Transverse colon (tissue), 4 donors: ENCODE data around the gene NBAS. TPM values are rescaled to one million over a fixed set of nuclear protein-coding genes. Genes with fewer than 3 reads are reported as not detected.

ENCODE experiments used
- DNase-seq: peaks from one replicate; pipeline ENCODE4 v3.0.0-alpha.2; 2019
- H3K27ac ChIP-seq, 4 donors: fragments of 200-600 bp; sonication (generic); 2 replicates each; pipeline ENCODE4 v1.5.1; 2016 to 2018; ENCODE audit warnings: inconsistent platforms in 4 of 4
- H3K27me3 ChIP-seq: fragments of 200-600 bp; sonication (generic); 2 replicates; pipeline ENCODE4 v1.5.1; 2017; ENCODE audit warnings: inconsistent platforms
- H3K36me3 ChIP-seq, 4 donors: fragments of 200-600 bp; sonication (generic); 2 replicates each; pipeline ENCODE4 v1.5.1; 2017 to 2019; ENCODE audit warnings: inconsistent platforms in 4 of 4
- H3K4me1 ChIP-seq, 4 donors: fragments of 200-600 bp; sonication (generic); 2 replicates each; pipeline ENCODE4 v1.5.1; 2017 to 2020; ENCODE audit warnings: inconsistent platforms in 4 of 4
- H3K4me3 ChIP-seq, 4 donors: fragments of 200-600 bp; sonication (generic); 1 replicate in 1 of 4; 2 replicates in 3 of 4; pipeline versions ENCODE4 v1.5.1 to v1.6.1; 2017 to 2019; ENCODE audit warnings: inconsistent platforms in 4 of 4
- H3K9me3 ChIP-seq, 2 donors: fragments of 200-600 bp; sonication (generic); 2 replicates each; pipeline ENCODE4 v1.5.1; 2017 to 2019; ENCODE audit warnings: inconsistent platforms in 2 of 2
- EP300 ChIP-seq: sonication (generic); formaldehyde crosslinking; IDR thresholded peaks from one replicate; pipeline ENCODE4 v1.6.1; 2017; ENCODE audit warnings: antibody characterized with exemption, low read depth
- POLR2A ChIP-seq: fragments of 450-650 bp; IDR thresholded peaks from one replicate; pipeline ENCODE4 v1.6.1; 2016; ENCODE audit warnings: antibody characterized with exemption, mild to moderate bottlenecking, moderate library complexity
- POLR2AphosphoS5 ChIP-seq, 3 donors: sonication (generic); formaldehyde crosslinking; IDR thresholded peaks; one replicate each; pipeline ENCODE4 v1.6.1; 2016; ENCODE audit warnings: antibody characterized with exemption in 3 of 3
- WGBS, 2 donors: methylation state at CpG; one replicate each; pipeline ENCODE4 v1.1.5; 2018; ENCODE audit warnings: low coverage in 1 of 2; 5-methylcytosine and 5-hydroxymethylcytosine counted together
- in situ Hi-C, 4 donors: fragments of 200-750 bp; cut with MboI; loops; one replicate each; pipeline versions ENCODE4 v1.15.0 to v1.15.1; 2017; ENCODE audit warnings: low sequenced_read_pairs in 3 of 4, low pct_ligation_motif_present in 1 of 4, low pct_unique_long_range_greater_than_20kb in 1 of 4
- intact Hi-C: fragments of 100-400 bp; cut with DNase I; formaldehyde crosslinking; loops from one replicate; pipeline ENCODE4 v1.15.1; 2023; ENCODE audit warnings: low total_unique reads
- total RNA-seq, 4 donors: library from RNA; depleted of rRNA; stranded (reverse); fragments of >200 nt; gene quantifications; one replicate each; pipeline ENCODE4 v1.1.0, GENCODE V29; 2016
- TF ChIP-seq, protein P1 (sequence below), 5 experiments: fragments of 200-600 bp in 3 of 5; fragments of 450-650 bp in 2 of 5; sonication (generic) in 3 of 5; IDR thresholded peaks; 1 replicate in 2 of 5; 2 replicates in 3 of 5; pipeline ENCODE4 v1.5.1; 2016 to 2017; ENCODE audit warnings: antibody characterized with exemption in 5 of 5, inconsistent platforms in 3 of 5, mild to moderate bottlenecking in 2 of 5, moderate library complexity in 1 of 5

NBAS gene
- total RNA-seq, 4 donors from 2014 or later: 30.6 to 43.2 (median 34.5) TPM

DNA sequence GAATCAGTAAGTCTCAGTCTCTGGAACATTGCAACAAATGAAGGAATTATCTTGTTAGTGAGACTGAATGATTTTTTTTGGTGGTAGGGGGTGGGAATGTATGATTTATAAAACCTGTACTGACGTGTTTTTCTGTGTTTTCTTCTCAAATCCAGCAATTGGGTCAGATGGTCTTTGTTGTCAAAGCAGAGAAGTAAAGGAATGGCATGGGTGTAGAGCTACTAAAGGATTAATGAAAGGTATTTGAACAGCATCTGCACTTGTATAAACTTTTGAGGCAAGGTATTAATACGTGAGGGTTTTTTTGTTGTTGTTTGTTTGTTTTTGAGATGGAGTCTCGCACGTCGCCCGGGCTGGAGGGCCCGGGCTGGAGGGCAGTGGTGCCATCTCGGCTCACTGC is 41.3 kb upstream of the NBAS start:
- H3K27ac ChIP-seq: no peak overlapping the region
- intact Hi-C loops: no loop called here
- H3K9me3 ChIP-seq: no peaks in the 10 kb centered on the region
- TF ChIP-seq, protein P1, sequence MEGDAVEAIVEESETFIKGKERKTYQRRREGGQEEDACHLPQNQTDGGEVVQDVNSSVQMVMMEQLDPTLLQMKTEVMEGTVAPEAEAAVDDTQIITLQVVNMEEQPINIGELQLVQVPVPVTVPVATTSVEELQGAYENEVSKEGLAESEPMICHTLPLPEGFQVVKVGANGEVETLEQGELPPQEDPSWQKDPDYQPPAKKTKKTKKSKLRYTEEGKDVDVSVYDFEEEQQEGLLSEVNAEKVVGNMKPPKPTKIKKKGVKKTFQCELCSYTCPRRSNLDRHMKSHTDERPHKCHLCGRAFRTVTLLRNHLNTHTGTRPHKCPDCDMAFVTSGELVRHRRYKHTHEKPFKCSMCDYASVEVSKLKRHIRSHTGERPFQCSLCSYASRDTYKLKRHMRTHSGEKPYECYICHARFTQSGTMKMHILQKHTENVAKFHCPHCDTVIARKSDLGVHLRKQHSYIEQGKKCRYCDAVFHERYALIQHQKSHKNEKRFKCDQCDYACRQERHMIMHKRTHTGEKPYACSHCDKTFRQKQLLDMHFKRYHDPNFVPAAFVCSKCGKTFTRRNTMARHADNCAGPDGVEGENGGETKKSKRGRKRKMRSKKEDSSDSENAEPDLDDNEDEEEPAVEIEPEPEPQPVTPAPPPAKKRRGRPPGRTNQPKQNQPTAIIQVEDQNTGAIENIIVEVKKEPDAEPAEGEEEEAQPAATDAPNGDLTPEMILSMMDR (IDR thresholded peaks at IDR 0.05): no peak
- no peak for TF ChIP-seq EP300
- no peak for TF ChIP-seq POLR2AphosphoS5 (IDR thresholded peaks at IDR 0.05)
- TF ChIP-seq POLR2A: no peak
- peaks cover 0 to 96% (median 48%) of the 10 kb centered on the region in 4 donors for H3K36me3 ChIP-seq
- no peaks in the 10 kb centered on the region for H3K27me3 ChIP-seq
- H3K4me1 ChIP-seq: no peaks in the 10 kb centered on the region
- no peak for DNase-seq
- in situ Hi-C loops: no loop called here
- 82 to 88% methylated on average over 2 to 8 of the region's 8 CpGs for WGBS, 2 donors
- H3K4me3 ChIP-seq: no peak overlapping the region

DNA sequence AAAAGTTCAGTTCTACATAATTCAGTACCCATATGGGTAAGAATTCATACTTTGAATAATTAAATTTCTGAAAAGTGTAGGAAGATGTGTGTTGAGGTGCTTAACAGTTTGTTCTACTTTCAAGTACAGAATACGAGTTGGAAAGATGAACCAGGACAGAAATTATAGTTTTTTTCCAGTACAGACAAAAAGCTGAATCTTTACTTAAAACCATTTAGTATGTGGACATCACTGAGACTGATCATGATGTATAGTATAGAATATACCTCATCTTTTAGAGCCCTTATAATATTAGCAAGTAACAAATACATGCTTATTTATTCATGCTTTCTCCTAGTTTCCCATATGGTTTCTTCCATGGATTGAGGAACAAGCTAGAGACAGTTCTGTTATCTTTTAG is 40.5 kb upstream of the NBAS start:
- Histone ChIP-seq H3K4me1 (no peaks in the 10 kb centered on the region), H3K27me3 (no peaks in the 10 kb centered on the region), H3K36me3 (peaks cover 0 to 96% (median 48%) of the 10 kb centered on the region in 4 donors), H3K27ac (no peak overlapping the region), H3K9me3 (no peaks in the 10 kb centered on the region), H3K4me3 (no peak overlapping the region)
- DNase-seq: no peak
- intact Hi-C loops: no loop called here
- in situ Hi-C loops: no loop called here
- 100% methylated on average over 1 of the region's 1 CpG for WGBS, 2 donors
- TF ChIP-seq POLR2AphosphoS5 (IDR thresholded peaks at IDR 0.05) (no peak), POLR2A (no peak), EP300 (no peak)
- TF ChIP-seq, protein P1 (IDR thresholded peaks at IDR 0.05): no peak

DNA sequence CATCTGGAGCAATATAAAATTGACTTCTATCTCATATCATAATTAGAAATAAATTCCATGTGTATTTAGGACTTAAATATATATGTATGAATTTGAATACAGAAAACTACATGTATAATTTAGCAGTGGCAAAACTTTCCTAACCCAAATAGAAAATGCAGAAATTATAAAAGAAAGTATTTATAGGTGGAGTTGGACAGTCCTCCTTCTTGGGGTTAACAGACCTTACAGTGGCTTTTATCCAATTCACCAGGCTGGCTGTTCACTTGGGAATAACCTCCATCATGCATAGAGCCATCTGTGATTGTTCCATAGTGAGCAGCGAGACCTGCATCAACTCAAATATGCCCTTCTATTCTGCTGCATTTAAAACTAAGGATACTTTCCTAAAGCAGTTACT is 38.9 kb upstream of the NBAS start:
- H3K4me1 ChIP-seq: no peaks in the 10 kb centered on the region
- in situ Hi-C loops (no loop called here), intact Hi-C loops (no loop called here)
- no peak overlapping the region for H3K4me3 ChIP-seq
- no peaks in the 10 kb centered on the region for H3K9me3 ChIP-seq
- H3K27me3 ChIP-seq: no peaks in the 10 kb centered on the region
- 97% methylated on average over 1 of the region's 1 CpG; no CpG with 5 or more reads in 1 of the 2 donors for WGBS, 2 donors
- no peak overlapping the region for H3K27ac ChIP-seq
- no peak for TF ChIP-seq POLR2AphosphoS5 (IDR thresholded peaks at IDR 0.05)
- TF ChIP-seq EP300: no peak
- TF ChIP-seq, protein P1 (IDR thresholded peaks at IDR 0.05): no peak
- no peak for TF ChIP-seq POLR2A
- no peak for DNase-seq
- H3K36me3 ChIP-seq: peaks cover 0 to 95% (median 43%) of the 10 kb centered on the region in 4 donors

DNA sequence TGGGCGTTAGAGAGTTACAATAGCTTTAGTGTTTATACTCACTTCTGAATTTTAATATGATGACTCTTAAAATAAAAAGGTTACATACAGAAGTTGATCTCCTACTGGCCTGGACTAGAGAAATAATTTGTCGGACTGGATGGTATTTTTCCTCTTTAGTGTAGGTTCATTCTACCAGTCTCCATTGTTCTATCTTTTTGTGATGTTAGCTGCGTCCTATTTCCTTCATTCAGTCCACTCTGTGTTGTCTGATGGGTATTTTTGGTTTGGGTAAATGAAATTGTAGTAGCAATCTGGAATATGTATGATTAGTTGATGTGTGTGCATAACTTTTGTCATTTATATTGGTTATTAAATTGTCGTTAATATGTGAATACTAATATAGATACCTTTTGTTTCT is 35.8 kb upstream of the NBAS start:
- intact Hi-C loops (no loop called here), in situ Hi-C loops (no loop called here)
- no peaks in the 10 kb centered on the region for H3K27me3 ChIP-seq
- TF ChIP-seq POLR2AphosphoS5 (IDR thresholded peaks at IDR 0.05): no peak
- no peak for TF ChIP-seq EP300
- TF ChIP-seq, protein P1 (IDR thresholded peaks at IDR 0.05): no peak
- TF ChIP-seq POLR2A: no peak
- peaks cover 0 to 67% (median 28%) of the 10 kb centered on the region in 4 donors for H3K36me3 ChIP-seq
- no peak overlapping the region for H3K4me3 ChIP-seq
- no peak overlapping the region for H3K27ac ChIP-seq
- no peak for DNase-seq
- peaks cover 5 to 16% (median 15%) of the 10 kb centered on the region in 4 donors for H3K4me1 ChIP-seq
- WGBS, 2 donors: 86 to 89% methylated on average over 4 of the region's 4 CpGs
- no peaks in the 10 kb centered on the region for H3K9me3 ChIP-seq
